HL-60 (cell line): ENCODE measurements around the gene MBD3L5.
"Not testable (repeated sequence)": the region's sequence is repeated elsewhere in the genome, so short reads cannot be mapped to it uniquely, and the experiment has no call there.

Experiments
- POLR2AphosphoS5 ChIP-seq: IDR thresholded peaks from 2 replicates; pipeline ENCODE4 v1.6.1; 2012; ENCODE audit warnings: low read depth
- TF ChIP-seq, protein P1 (sequence below): IDR thresholded peaks from one replicate; pipeline ENCODE4 v1.5.1; 2011; ENCODE audit warnings: low read length, control low read depth, inconsistent platforms; ENCODE audit not compliant: insufficient read depth
- TF ChIP-seq, protein P2 (sequence below): IDR thresholded peaks from 2 replicates; pipeline ENCODE4 v1.6.1; 2012; ENCODE audit warnings: low read depth; ENCODE audit not compliant: insufficient replicate concordance

DNA sequence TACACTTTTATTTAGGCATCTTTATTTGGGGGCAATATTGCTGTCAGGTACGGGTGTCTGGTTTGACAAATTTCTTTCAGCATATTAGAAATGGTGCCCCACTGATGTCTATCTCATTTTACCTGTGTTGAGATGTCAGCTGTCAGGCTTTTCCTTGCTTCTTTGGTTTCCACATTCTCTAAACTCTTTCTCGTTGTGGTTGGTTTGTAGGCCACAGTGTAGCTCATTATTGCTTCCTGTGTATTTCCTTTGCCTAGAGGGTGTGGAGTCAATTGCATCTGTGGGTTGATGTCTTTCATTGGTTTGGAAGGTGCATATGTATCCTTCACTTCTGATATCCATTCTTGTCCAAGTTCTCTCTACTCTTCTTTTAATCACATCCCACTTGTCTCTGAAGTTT, 29.6 kb downstream of the MBD3L5 start:
- not testable (repeated sequence) for TF ChIP-seq POLR2AphosphoS5
- TF ChIP-seq, protein P1, sequence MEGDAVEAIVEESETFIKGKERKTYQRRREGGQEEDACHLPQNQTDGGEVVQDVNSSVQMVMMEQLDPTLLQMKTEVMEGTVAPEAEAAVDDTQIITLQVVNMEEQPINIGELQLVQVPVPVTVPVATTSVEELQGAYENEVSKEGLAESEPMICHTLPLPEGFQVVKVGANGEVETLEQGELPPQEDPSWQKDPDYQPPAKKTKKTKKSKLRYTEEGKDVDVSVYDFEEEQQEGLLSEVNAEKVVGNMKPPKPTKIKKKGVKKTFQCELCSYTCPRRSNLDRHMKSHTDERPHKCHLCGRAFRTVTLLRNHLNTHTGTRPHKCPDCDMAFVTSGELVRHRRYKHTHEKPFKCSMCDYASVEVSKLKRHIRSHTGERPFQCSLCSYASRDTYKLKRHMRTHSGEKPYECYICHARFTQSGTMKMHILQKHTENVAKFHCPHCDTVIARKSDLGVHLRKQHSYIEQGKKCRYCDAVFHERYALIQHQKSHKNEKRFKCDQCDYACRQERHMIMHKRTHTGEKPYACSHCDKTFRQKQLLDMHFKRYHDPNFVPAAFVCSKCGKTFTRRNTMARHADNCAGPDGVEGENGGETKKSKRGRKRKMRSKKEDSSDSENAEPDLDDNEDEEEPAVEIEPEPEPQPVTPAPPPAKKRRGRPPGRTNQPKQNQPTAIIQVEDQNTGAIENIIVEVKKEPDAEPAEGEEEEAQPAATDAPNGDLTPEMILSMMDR = not testable (repeated sequence)
- TF ChIP-seq, protein P2, sequence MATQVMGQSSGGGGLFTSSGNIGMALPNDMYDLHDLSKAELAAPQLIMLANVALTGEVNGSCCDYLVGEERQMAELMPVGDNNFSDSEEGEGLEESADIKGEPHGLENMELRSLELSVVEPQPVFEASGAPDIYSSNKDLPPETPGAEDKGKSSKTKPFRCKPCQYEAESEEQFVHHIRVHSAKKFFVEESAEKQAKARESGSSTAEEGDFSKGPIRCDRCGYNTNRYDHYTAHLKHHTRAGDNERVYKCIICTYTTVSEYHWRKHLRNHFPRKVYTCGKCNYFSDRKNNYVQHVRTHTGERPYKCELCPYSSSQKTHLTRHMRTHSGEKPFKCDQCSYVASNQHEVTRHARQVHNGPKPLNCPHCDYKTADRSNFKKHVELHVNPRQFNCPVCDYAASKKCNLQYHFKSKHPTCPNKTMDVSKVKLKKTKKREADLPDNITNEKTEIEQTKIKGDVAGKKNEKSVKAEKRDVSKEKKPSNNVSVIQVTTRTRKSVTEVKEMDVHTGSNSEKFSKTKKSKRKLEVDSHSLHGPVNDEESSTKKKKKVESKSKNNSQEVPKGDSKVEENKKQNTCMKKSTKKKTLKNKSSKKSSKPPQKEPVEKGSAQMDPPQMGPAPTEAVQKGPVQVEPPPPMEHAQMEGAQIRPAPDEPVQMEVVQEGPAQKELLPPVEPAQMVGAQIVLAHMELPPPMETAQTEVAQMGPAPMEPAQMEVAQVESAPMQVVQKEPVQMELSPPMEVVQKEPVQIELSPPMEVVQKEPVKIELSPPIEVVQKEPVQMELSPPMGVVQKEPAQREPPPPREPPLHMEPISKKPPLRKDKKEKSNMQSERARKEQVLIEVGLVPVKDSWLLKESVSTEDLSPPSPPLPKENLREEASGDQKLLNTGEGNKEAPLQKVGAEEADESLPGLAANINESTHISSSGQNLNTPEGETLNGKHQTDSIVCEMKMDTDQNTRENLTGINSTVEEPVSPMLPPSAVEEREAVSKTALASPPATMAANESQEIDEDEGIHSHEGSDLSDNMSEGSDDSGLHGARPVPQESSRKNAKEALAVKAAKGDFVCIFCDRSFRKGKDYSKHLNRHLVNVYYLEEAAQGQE = not testable (repeated sequence)
